GM10847 (cell line): ENCODE results near the gene LHFPL2.

Source experiments
- POLR2A ChIP-seq: IDR thresholded peaks from 2 replicates; pipeline ENCODE4 v1.6.1; 2011; ENCODE audit not compliant: insufficient read length; ENCODE audit errors: extremely low read depth

The LHFPL2 gene

DNA sequence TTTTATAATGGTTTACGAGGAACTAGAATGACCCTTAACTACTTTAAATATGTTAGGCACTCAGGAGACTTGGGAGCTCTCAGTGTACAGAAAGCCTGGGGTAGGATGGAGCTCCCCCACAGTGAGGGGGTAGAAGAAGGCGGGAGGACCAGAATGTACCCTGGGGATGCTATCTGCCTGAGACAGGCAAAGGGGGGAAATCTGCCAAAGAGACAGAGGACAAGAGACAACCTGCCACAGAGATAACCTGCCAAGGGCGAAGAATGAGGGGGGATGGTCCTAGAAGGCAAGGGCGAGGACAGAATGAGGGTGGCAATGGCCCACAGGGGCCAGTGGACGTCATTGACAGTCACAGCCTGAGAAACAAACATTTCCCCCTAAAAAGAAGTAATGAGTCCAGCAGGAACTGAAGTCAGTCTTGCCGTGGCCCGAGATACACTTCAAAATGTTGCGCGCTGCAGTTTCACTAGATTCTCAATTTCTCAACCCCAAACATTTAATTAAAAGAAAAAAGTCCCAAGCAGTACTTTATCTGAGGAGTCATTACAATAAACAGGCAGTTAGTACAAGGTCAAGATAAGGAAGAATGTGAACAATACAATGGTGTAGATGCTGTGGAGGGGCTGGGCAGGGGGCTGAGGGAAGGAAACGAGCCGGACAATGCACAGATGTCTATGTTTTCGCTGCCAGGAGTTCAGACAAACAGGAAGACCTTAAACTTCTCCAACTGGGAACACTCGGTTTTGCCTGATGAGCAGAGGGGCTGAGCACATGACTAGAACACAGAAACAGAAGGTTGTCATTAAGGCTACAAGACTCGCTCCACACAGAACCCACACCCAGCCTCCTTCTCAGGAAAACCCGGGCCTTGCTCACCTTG lies 125.0 kb downstream of the LHFPL2 start:
- no peak for TF ChIP-seq POLR2A

DNA sequence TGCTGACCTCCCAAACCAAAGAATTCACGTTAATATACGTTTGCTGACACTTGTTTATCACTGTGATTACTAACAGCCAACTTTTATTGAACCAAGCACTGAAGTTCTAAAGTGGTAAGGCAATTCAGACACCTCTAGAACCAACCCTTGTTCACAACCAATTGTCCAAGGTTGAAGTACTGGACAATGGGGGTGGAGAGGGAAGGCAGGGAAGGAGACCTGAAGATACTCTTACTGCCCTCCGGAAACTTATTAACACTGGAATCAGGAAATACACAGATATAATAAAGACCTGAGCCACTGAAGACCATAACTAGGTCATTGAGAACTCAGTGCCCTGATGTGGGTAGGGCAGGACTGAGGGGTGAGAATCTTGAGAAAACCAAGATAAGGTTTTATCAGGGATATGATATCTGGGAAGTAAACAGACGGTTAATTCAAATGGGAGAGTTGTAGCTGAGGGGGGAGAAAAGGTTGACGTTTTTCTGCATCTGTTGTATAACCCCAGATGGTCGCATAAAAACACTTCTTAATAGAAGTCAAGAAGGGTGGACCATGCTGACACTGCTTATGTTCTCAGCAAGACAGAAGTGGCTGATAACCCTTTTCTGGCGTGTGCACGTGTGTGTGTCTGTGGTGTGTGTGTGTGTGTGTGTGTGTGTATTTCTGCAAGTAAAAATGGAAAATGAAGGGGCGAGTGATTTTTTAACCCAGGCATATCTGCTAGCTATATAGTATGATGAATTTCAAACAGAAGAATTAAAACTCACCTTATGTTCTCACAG lies 125.9 kb downstream of the LHFPL2 start:
- no peak for TF ChIP-seq POLR2A

DNA sequence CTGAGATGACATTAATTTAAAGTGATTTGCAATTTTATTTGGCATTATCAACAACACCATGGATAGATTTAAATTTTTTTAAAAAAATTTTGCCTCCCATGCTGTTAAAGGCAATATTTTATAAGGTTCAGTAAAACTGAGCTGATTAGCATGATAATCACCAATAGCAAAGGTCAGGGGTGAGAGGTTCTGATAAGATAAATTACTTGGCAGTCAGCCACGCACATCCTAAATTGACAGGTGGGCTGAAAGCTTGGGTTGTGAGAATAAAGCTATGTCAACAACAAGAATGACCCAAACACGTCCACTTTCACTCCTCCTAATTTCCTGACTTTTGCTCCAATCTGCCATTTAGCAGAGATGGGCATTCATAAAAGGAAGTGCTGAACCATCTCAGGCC lies 127.1 kb downstream of the LHFPL2 start:
- TF ChIP-seq POLR2A, result no peak

DNA sequence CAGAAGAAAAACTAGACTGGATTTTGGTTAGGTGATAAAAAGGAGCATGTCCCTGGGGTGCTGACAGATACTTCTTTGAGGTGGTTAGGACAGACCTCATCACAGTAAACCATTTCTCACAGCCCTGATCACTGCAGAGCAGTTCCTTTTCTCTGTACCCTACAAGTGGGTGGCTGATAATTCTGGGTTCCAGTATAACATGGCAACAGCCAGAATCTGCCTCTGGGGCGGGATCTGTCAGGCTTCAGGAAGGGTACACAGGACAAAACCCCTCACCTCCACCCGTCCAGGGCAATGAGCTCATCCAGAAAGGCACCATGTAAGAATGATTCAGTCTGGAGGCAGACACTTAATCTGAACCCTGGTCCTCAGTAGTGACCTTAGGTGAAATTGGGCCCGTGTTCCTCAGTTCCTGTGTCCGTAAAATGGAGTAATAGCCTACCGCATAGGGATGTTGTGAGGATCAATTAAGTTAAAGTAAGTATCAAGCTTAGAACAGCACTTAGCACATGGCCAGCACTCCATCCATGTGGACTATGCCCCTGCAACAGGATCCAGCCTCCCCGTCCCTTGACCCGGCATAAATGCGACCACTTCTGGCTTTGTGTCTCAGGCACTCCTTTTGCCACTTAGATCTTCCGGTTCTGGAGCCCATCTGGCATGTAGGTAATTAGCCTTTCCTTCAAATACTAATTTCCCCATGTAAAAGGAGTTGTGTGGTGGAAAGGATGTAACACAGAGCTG lies 129.2 kb downstream of the LHFPL2 start:
- no peak for TF ChIP-seq POLR2A

DNA sequence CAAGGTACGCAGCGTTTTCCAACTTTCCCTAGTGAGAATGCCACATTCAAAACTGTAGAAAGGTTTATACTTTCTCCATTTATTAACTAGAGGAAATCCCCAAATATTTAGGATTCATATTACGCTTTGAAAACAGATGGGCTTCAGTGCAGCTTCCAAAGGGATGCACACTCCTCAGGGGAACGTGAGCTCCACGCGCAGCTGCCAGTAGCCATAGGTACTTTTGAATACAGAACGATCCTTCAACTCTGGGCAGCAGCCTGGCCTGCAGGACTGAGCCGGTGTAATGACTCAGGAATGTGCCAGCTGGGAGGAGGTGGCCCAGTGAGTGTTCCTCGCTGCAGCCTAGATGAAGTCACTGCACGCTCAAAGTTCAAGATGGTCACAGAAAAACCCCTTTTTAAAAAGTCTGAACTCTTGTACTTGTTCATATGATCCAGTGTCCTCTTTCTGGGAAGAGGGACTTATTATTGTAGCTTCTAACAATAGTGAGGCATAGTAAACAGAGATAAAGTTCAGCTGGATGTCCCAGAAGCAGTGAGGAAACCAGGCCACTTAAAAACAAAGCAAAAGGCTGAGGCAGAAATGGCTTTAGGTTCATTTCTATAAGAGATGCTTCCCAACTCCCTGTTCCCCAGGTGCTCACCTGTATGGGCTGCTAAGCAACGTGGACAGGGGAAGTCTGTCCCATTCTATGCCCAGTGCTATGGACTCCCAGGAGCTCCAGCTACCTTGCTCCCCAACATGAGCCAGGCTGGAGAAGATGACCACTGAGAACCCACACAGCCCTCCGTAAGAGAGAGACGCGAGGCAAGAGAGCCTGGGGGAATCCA lies 130.0 kb downstream of the LHFPL2 start:
- no peak for TF ChIP-seq POLR2A

DNA sequence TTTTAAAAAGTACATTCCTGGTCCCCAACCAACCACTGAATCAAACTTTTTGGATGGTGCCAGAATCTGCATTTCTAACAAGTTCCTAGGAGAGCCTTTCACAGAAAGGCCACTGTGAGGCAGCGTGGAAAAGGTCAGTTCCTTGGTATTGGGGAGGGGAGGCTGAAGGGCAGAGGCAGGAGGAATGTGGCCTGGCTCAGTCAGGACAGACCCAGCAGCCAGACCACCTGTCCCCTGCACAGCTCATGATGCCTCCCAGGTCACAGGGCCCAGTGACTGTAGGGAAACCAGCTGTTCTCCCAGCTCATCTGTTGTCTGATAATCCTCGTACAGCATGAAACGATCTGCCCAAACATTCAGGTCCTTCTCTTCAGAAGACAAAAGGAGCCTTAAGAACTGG lies 132.9 kb downstream of the LHFPL2 start:
- no peak for TF ChIP-seq POLR2A

DNA sequence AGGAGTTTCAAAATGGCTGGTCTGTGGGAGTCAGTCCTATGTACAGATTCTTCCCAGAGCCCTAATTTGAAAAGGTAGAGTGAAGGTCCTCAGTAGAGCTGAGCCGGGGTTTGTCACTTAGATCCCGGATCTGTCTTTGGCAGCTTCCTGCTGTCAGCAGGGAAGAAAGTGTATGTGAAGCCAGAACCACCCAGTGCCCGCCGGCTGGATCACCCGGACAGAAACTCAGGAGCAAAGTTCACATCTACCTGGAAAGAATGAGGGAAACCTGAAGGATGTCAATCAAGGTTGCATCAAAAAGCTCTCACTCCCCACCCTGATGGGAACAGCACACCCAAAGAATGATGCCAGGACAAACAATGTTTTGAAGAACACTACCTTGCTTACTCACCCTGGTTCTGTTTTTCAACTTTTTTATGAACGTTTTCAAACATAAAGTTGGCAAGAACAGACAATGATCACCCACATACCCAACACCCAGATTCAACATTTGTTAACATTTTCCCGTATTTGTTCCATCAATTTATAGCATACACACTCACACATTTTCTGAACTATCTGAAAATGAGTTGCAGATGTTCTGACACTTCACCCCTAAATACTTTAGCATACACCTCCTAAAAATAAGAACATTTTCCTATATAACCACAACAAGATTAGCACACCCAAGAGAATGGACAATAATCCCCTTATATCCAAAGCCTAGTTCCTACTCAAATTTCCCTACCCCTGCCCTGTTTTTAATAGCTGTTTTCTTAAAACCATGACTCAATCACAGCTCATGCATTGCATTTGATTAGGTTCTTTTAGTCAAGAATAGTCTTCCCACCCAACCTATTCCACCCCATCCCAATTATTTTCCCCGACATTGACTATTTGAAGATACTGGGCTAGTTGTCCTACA lies 133.9 kb downstream of the LHFPL2 start:
- TF ChIP-seq POLR2A, result no peak

DNA sequence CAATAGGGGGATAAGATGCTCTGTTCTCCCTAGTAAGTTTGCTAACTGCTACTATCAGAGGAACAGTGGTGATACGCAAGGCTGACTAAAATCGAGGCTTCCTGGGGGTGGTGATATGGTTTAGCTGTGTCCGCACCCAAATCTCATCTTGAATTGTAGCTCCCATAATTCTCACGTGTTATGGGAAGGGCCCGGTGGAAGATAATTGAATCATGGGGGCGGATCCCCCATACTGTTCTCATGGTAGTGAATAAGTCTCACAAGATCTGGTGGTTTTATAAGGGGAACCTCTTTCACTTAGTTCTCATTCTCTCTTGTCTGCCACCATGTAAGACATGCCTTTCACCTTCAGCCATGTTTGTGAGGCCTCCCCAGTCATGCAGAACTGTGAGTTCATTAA lies 135.1 kb downstream of the LHFPL2 start:
- TF ChIP-seq POLR2A, result no peak

DNA sequence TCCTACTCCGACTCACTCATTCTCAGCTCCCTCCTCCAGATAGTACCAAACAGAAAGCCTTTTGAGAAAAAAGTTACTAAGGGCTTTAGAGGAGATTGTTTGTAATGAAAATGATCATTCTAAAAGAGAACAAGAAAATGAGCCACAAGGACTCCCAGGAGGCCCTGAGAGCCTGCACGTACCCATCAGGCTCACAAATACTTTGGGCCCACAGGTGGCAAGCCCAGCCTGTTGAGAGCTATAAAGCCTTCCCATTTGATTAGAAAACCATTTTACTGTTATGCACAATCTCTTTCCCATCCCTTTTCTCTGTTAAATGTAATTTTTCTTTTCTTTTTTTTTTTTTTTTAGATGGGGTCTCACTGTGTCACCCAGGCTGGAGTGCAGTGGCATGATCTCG lies 136.1 kb downstream of the LHFPL2 start:
- no peak for TF ChIP-seq POLR2A

DNA sequence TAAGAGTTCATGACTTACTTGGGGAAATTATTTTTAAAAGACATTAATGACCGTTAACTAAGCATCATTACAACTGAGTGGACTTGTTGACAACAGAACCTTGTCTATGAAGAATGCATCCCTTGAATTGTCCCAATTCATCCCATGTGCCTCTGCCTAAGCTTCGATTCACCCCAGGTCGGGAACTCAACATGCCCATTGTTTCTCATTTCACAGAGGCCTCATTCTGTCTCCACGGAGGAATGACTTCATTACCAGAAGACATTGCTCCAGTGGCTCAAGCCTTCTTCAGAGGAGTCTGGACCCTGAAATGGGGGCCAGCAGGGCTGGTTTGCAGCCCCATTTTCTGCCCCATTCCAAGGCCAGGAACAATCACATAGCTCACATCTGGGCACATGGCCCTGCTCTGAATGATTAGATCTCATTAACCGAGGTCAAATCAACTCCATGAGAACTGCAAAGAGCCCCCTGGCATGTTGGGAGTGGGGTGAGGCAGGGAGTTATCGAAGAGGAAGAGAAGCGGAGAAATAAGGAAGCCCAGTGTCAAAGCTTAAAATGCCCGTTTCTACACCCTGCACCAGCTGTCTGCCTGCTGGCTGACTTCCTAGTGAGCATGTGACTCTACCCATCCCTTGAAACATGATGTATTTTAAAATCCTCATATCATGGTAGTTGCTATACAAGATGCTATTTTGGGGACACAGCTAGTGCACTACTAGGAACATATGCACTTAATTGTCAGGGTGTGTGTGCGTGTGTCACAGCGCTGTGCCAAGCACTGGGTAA lies 137.3 kb downstream of the LHFPL2 start:
- TF ChIP-seq POLR2A, result no peak

DNA sequence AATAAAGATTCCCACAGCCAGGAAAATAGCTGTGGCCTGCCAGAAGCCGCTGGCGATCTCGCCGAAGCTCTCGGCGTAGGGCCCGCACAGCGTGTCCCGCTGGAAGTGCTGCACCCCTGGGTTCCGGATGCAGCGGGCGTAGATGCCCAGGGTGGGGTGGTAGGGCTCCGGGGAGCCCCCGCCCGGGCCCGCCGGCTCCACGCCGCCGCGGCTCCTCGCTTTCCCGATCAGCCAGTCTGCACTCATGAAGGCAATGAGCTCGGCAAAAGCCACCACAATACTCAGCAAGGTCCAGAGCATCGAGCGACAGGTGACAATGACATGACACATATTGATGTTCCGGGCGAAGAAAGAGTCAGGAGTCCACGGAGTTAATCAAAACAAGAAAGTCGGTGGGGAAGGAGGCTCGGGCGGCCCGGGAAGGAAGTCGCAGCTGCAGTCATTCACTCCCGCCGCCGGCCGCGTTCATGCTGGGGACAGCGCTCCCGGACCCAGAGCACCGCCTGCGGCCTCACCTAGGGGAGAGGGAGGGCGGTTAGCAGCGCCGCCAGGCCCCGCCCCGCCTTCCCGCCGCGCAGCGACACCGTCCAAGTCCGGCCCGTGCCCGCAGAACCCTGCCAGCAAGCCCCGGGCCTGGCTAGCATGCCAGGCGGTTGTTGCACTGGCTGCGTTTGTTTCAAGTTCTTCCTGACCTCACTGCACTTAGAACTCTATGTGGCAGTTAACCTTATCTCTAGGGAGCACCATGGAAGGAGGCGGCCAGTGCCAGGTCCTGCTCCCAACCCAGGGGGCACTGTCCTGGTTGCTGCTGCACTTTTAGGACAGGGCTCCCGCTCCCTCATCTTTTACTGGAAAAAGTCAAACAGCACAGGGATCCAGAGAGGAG lies 138.4 kb downstream of the LHFPL2 start:
- no peak for TF ChIP-seq POLR2A
